Purkinje cell (primary cell): ENCODE data around the gene SCAANT1. TPM values are rescaled to one million over a fixed set of nuclear protein-coding genes. Genes with fewer than 3 reads are reported as not detected.

Experiments
- polyA plus RNA-seq: library from polyadenylated mRNA; unstranded; fragments of >200 nt; fragmentation: Nextera tagmentation; gene quantifications from 2 replicates; pipeline ENCODE4 v1.2.1, GENCODE V29; 2014

SCAANT1 gene
- not detected in 2 replicates for polyA plus RNA-seq

GRCh38 chr3:63911873-63912767 is at the start of gene SCAANT1:
Gene SCAANT1, minus strand, starts transcription at chr3:63912383.

GRCh38 chr3:63863150-63864007 is 48.8 kb downstream of the SCAANT1 start, which contains the start of the genes ATXN7 and THOC7:
Gene ATXN7, plus strand, starts transcription at chr3:63863867. Its CDS starts 48,732 bp downstream, at chr3:63912599.
Gene THOC7, minus strand, starts transcription at chr3:63863805. Its CDS starts 15 bp downstream, at chr3:63863790.

Other genes starting within 250 kb of the SCAANT1 start
- 1.2 TPM in 1 of 2 replicates, not detected in the other for gene C3orf49, start 93.1 kb downstream of the SCAANT1 start, polyA plus RNA-seq
- gene THOC7, start 48.6 kb downstream of the SCAANT1 start, polyA plus RNA-seq: 296 and 361 TPM in 2 replicates
- 0.38 and 2.9 TPM in 2 replicates for gene ATXN7, start 48.5 kb downstream of the SCAANT1 start, polyA plus RNA-seq
- gene PSMD6, start 111.1 kb upstream of the SCAANT1 start, polyA plus RNA-seq: 199 and 201 TPM in 2 replicates